Stomach (tissue), 9 donors: ENCODE data around the gene GRIA4. TPM values are rescaled to one million over a fixed set of nuclear protein-coding genes. Genes with fewer than 3 reads are reported as not detected.

ENCODE experiments used
- DNase-seq, 2 donors: peaks; one replicate each; pipeline versions ENCODE4 v3.0.0 to v3.0.0-alpha.2; 2013 to 2019
- H3K27ac ChIP-seq, 5 donors: fragments of 200-600 bp in 4 of 5; sonication (generic) in 4 of 5; one replicate each; pipeline ENCODE4 v1.5.1; 2013 to 2019; ENCODE audit warnings: mild to moderate bottlenecking in 1 of 5, moderate library complexity in 1 of 5
- H3K27me3 ChIP-seq, 3 donors: fragments of 200-600 bp; sonication (generic); one replicate each; pipeline ENCODE4 v1.5.1; 2017 to 2019; ENCODE audit warnings: mixed run types in 1 of 3
- H3K36me3 ChIP-seq, 4 donors: fragments of 200-600 bp; sonication (generic); 1 replicate in 3 of 4; 2 replicates in 1 of 4; pipeline ENCODE4 v1.5.1; 2016 to 2019
- H3K4me1 ChIP-seq, 4 donors: fragments of 200-600 bp; sonication (generic); one replicate each; pipeline ENCODE4 v1.5.1; 2016 to 2019
- H3K4me3 ChIP-seq, 4 donors: fragments of 200-600 bp; sonication (generic) in 3 of 4; one replicate each; pipeline ENCODE4 v1.5.1; 2016 to 2019; ENCODE audit warnings: mild to moderate bottlenecking in 1 of 4
- H3K9me3 ChIP-seq, 4 donors: fragments of 200-600 bp; sonication (generic); one replicate each; pipeline ENCODE4 v1.5.1; 2016 to 2019
- EP300 ChIP-seq: sonication (generic); formaldehyde crosslinking; IDR thresholded peaks from one replicate; pipeline ENCODE4 v1.6.1; 2017; ENCODE audit warnings: antibody characterized with exemption
- POLR2A ChIP-seq, 4 donors: fragments of 450-650 bp; IDR thresholded peaks; one replicate each; pipeline ENCODE4 v1.6.1; 2016; ENCODE audit warnings: antibody characterized with exemption in 4 of 4, control low read depth in 2 of 4, mild to moderate bottlenecking in 1 of 4, moderate library complexity in 1 of 4
- POLR2AphosphoS5 ChIP-seq, 3 donors: sonication (generic); formaldehyde crosslinking; IDR thresholded peaks; one replicate each; pipeline ENCODE4 v1.6.1; 2016; ENCODE audit warnings: antibody characterized with exemption in 3 of 3
- WGBS, 5 donors: extraction: QIAGEN DNeasy Blood & Tissue Kit in 3 of 5; methylation state at CpG; one replicate each; pipeline versions ENCODE4 v1.1.5 to v1.1.7; 2013 to 2018; 5-methylcytosine and 5-hydroxymethylcytosine counted together
- intact Hi-C: fragments of 100-400 bp; cut with DNase I; formaldehyde crosslinking; loops from one replicate; pipeline ENCODE4 v1.15.1; 2023; ENCODE audit warnings: low total_unique reads
- polyA plus RNA-seq, 3 donors: library from polyadenylated mRNA; stranded (reverse); fragments of 200-250 nt; gene quantifications; one replicate each; pipeline ENCODE4 v1.2.3, GENCODE V29; 2013
- total RNA-seq, 5 donors: library from RNA; depleted of rRNA; stranded (reverse); fragments of >200 nt; gene quantifications; one replicate each; pipeline versions ENCODE4 v1.1.0 to v1.2.3, GENCODE V29; 2014 to 2016
- TF ChIP-seq, protein P1 (sequence below), 7 experiments: fragments of 450-650 bp in 4 of 7; fragments of 200-600 bp in 3 of 7; sonication (generic) in 3 of 7; IDR thresholded peaks; one replicate each; pipeline ENCODE4 v1.5.1; 2016 to 2019; ENCODE audit warnings: antibody characterized with exemption in 7 of 7, control low read depth in 2 of 7, mild to moderate bottlenecking in 1 of 7
- donor health status: healthy with polysubstance abuse.
- donor health status: Bipolar disorder and iron deficiency.
- donor health status: healthy.

GRIA4 gene
- total and polyA plus RNA-seq, 8 donors, result under 0.01 to 5.9 (median 2.0) TPM; not detected in 1

DNA sequence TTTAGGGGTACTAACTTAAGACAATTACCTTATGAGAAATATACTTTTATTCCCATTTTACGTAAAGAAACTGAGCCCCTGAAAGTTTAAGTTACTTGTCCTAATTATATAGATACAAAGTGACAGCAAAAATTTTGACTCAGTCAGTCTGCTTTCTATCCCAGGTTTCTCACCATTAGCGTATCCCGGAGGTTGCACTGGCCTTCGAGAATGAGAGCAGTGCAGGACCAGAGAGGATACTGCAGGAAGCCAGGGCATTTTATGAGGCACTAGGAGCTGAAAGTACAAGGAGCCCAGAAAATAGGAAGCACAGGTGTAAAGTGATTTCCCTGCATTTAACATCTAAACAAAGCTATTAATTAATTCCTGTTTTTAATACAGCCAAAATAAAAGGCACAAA lies 55.4 kb downstream of the GRIA4 start:
- Histone ChIP-seq H3K9me3 (no peaks in the 10 kb centered on the region), H3K27ac (no peak overlapping the region), H3K4me1 (no peaks in the 10 kb centered on the region), H3K27me3 (no peaks in the 10 kb centered on the region), H3K36me3 (no peaks in the 10 kb centered on the region), H3K4me3 (no peak overlapping the region)
- no peak for DNase-seq
- intact Hi-C loops, result no loop called here
- WGBS, 5 donors, result 84 to 93% (median 90%) methylated on average over 4 of the region's 4 CpGs
- TF ChIP-seq, protein P1, sequence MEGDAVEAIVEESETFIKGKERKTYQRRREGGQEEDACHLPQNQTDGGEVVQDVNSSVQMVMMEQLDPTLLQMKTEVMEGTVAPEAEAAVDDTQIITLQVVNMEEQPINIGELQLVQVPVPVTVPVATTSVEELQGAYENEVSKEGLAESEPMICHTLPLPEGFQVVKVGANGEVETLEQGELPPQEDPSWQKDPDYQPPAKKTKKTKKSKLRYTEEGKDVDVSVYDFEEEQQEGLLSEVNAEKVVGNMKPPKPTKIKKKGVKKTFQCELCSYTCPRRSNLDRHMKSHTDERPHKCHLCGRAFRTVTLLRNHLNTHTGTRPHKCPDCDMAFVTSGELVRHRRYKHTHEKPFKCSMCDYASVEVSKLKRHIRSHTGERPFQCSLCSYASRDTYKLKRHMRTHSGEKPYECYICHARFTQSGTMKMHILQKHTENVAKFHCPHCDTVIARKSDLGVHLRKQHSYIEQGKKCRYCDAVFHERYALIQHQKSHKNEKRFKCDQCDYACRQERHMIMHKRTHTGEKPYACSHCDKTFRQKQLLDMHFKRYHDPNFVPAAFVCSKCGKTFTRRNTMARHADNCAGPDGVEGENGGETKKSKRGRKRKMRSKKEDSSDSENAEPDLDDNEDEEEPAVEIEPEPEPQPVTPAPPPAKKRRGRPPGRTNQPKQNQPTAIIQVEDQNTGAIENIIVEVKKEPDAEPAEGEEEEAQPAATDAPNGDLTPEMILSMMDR (IDR thresholded peaks at IDR 0.05), result no peak
- TF ChIP-seq POLR2A (IDR thresholded peaks at IDR 0.05) (no peak), EP300 (no peak), POLR2AphosphoS5 (IDR thresholded peaks at IDR 0.05) (no peak)

DNA sequence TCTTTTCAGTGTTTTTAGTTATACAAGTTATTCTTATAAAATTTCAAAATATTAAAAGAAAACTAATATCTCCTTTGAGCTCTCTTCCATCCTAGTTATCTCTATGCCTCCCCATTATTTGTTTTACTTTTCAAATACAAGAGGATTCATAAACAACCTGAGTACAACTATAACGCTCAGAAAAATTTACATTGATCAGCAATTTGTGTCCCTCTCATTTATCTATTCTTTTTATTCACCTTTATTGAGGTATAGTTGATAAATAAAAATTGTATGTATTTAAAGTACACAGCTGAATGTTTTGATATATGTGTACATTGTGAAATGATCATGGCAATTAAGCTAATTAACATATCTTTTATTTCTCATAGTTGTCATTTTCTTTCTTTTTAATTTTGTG lies 57.6 kb downstream of the GRIA4 start:
- Histone ChIP-seq H3K36me3 (no peaks in the 10 kb centered on the region), H3K9me3 (no peaks in the 10 kb centered on the region), H3K27ac (no peak overlapping the region), H3K4me1 (no peaks in the 10 kb centered on the region), H3K27me3 (no peaks in the 10 kb centered on the region), H3K4me3 (no peak overlapping the region)
- DNase-seq, result no peak
- intact Hi-C loops, result no loop called here
- TF ChIP-seq POLR2A (IDR thresholded peaks at IDR 0.05), result no peak
- TF ChIP-seq POLR2AphosphoS5 (IDR thresholded peaks at IDR 0.05), result no peak
- no peak for TF ChIP-seq EP300
- TF ChIP-seq, protein P1 (IDR thresholded peaks at IDR 0.05), result no peak
- 71 to 80% (median 75%) methylated on average over 1 of the region's 1 CpG for WGBS, 5 donors

DNA sequence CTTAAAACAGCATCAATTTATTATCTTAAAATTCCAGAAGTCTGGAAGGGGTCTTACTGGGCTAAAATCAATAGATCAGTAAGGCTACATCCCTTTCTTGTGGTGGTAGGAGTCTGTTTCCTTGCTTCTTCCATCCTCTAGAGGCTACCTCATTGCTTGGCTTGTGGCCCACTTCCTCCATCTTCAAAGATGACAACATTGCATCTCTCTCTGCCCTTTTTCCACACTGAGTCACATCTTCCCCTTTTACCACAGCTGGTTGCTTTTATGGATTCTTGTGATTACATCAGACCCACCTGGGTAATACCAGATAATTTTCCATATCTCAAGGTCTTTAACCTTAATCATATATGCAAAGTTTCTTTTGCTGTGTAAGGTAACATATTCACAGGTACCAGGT lies 60.9 kb downstream of the GRIA4 start:
- intact Hi-C loops, result no loop called here
- no peaks in the 10 kb centered on the region for H3K4me1 ChIP-seq
- no peak for DNase-seq
- TF ChIP-seq POLR2A (IDR thresholded peaks at IDR 0.05) (no peak), POLR2AphosphoS5 (IDR thresholded peaks at IDR 0.05) (no peak), EP300 (no peak)
- TF ChIP-seq, protein P1 (IDR thresholded peaks at IDR 0.05), result no peak
- H3K36me3 ChIP-seq, result no peaks in the 10 kb centered on the region
- H3K27me3 ChIP-seq, result no peaks in the 10 kb centered on the region
- H3K4me3 ChIP-seq, result no peak overlapping the region
- no peaks in the 10 kb centered on the region for H3K9me3 ChIP-seq
- no peak overlapping the region for H3K27ac ChIP-seq

DNA sequence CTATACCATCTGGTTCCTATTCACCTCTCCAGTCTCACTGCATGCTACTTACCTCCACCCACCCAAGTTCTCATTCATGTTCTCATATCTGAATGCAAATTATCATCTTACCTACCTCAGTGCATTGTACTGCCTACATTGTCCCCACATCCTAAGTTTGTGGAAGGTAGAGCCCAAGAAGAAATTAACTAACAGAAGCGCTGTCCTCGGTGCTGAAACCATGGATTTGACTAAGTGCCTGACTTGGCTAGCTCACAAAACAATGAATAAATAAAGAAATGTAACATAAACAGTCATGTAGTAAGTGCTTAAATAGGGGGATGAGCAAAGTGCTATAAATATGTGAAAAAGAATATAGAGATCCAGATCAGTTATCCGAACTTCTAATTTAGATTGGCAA lies 63.2 kb downstream of the GRIA4 start:
- Histone ChIP-seq H3K9me3 (no peaks in the 10 kb centered on the region), H3K27ac (no peak overlapping the region), H3K4me3 (no peak overlapping the region), H3K36me3 (no peaks in the 10 kb centered on the region), H3K27me3 (no peaks in the 10 kb centered on the region), H3K4me1 (no peaks in the 10 kb centered on the region)
- intact Hi-C loops, result no loop called here
- 13 to 26% (median 16%) methylated on average over 3 of the region's 3 CpGs for WGBS, 5 donors
- TF ChIP-seq POLR2AphosphoS5 (IDR thresholded peaks at IDR 0.05) (no peak), POLR2A (IDR thresholded peaks at IDR 0.05) (no peak)
- peak in 1 of 2 donors; percentile 85 for DNase-seq

DNA sequence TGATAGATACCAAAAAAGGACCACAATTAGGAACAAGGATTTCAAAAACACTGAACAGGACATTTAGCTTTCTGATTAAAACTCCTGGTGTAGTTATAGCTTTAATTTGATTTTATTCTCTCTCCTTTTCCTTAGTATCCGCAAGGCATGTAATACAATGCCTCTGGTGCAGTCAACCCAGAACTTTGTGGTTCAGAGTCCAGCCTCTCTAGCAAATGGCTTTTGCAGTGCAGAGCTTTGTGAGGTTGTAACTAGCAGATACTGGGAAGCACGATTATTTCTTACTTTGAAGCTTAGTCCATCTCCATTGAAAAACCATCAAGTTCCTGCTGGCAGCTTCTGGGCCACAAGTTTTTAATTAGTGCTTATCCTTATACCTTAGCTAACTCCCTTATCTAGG lies 79.8 kb downstream of the GRIA4 start:
- TF ChIP-seq POLR2A (IDR thresholded peaks at IDR 0.05), result no peak
- TF ChIP-seq, protein P1 (IDR thresholded peaks at IDR 0.05), result no peak
- TF ChIP-seq EP300, result no peak
- TF ChIP-seq POLR2AphosphoS5 (IDR thresholded peaks at IDR 0.05), result no peak
- intact Hi-C loops, result no loop called here
- H3K4me3 ChIP-seq, result no peak overlapping the region
- no peak overlapping the region for H3K27ac ChIP-seq
- no peak for DNase-seq
- H3K9me3 ChIP-seq, result no peaks in the 10 kb centered on the region
- WGBS, 5 donors, result 77 to 83% (median 81%) methylated on average over 2 of the region's 2 CpGs
- H3K27me3 ChIP-seq, result no peaks in the 10 kb centered on the region
- no peaks in the 10 kb centered on the region for H3K36me3 ChIP-seq
- no peaks in the 10 kb centered on the region for H3K4me1 ChIP-seq
